HEK293 (cell line): ENCODE data around the gene KRTAP1-5.

Experiments
- CTCF ChIP-seq: fragments of 450-650 bp; formaldehyde crosslinking; IDR thresholded peaks from 2 replicates; pipeline ENCODE4 v1.5.1; 2016; ENCODE audit warnings: missing biosample characterization, missing genetic modification characterization
- ZBTB8A ChIP-seq: fragments of 450-650 bp; formaldehyde crosslinking; IDR thresholded peaks from 2 replicates; pipeline ENCODE4 v1.5.1; 2016; ENCODE audit warnings: missing biosample characterization, missing genetic modification characterization
- ZNF146 ChIP-seq: fragments of 450-650 bp; formaldehyde crosslinking; IDR thresholded peaks from 2 replicates; pipeline ENCODE4 v1.5.1; 2016; ENCODE audit warnings: missing biosample characterization, missing genetic modification characterization
- ZNF274 ChIP-seq, 2 experiments: fragments of 200-500 bp in 1 of 2; fragments of 450-650 bp in 1 of 2; sonication (Bioruptor generic) in 1 of 2; formaldehyde crosslinking in 1 of 2; IDR thresholded peaks; 2 replicates each; pipeline versions ENCODE4 v1.5.1 to v1.6.1; 2014 to 2016; ENCODE audit warnings: borderline replicate concordance in 1 of 2, inconsistent platforms in 1 of 2, low read length in 1 of 2, missing biosample characterization in 1 of 2, missing genetic modification characterization in 1 of 2

- no peak for TF ChIP-seq ZBTB8A
- no peak for TF ChIP-seq ZNF274 (IDR thresholded peaks at IDR 0.05; ENCODE audit: low read length)
- TF ChIP-seq ZNF274 (tag by site-specific recombination; IDR thresholded peaks at IDR 0.05; ENCODE audit: borderline replicate concordance): no peak
- no peak for TF ChIP-seq ZNF146 (tag by site-specific recombination)
- no peak for TF ChIP-seq CTCF (tag by site-specific recombination)
These were observed 18.2 kb downstream of the KRTAP1-5 start, which contains the start of gene KRTAP3-1 for GRCh38 chr17:41008811-41009210.
